Right kidney (tissue), 9 donors: Measurements from ENCODE around the gene TRIM54.

Experiments used
- DNase-seq: peaks from one replicate; pipeline ENCODE4 v3.0.0-alpha.2; 2016
- long read RNA-seq, 8 donors: transcript quantifications; one replicate each; lab custom pipeline, GENCODE V29; 2026

The TRIM54 gene, protein sequence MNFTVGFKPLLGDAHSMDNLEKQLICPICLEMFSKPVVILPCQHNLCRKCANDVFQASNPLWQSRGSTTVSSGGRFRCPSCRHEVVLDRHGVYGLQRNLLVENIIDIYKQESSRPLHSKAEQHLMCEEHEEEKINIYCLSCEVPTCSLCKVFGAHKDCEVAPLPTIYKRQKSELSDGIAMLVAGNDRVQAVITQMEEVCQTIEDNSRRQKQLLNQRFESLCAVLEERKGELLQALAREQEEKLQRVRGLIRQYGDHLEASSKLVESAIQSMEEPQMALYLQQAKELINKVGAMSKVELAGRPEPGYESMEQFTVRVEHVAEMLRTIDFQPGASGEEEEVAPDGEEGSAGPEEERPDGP
- long read RNA-seq, donor 1, result 0 reads
- long read RNA-seq, donor 2, result 0 reads
- long read RNA-seq, donor 3, partial matches to known transcripts, result 0 of 1 reads
- long read RNA-seq, donor 3, other reads (novel, unspliced or antisense), result 0 of 1 reads
- long read RNA-seq, donor 4, result 0 reads
- long read RNA-seq, donor 5, partial matches to known transcripts, result 0 of 1 reads
- long read RNA-seq, donor 5, other reads (novel, unspliced or antisense), result 0 of 1 reads
- long read RNA-seq, donor 6, partial matches to known transcripts, result 0 of 1 reads
- long read RNA-seq, donor 6, other reads (novel, unspliced or antisense), result 0 of 1 reads
- long read RNA-seq, donor 7, result 0 reads
- long read RNA-seq, donor 8, result 0 reads

DNA sequence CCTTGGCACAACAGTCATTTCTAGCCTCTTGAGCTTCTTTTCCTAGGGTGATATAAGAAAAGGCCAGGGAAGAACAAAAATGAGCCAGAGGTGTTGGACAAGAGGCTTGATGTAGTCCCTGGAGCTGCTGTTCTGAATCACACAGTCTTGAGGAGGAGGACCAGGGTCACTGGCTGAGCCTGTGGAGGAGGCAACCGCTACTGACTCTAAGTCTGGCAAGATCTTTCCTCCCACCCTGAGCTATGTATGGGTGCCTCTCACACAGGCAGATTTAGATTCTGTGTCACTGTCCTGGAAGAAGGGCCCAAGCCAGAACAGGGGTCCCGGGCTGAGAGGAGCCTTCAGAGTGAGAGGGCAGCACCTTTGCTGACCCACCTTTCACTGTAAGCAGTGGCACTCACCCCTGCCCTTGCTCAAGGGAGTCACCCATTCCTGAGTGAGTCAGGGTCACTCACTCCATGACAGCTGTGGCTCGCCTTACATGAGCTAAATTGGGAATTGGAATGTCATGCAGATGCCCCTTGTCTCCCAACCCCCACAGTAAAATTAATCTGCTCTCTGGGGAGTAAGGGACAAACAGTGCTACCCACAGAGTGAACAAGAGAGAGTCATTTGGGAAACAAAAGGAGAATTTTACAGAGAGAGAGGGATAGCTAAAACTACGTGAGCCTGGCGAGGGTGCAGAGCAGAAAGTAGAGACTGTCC is at the start of gene TRIM54:
TSS of gene TRIM54 (plus strand) at position 575 of the 705 bp plus-strand sequence. CDS start 303 bp downstream, outside the sequence.
- DNase-seq, result peak; percentile 51

DNA sequence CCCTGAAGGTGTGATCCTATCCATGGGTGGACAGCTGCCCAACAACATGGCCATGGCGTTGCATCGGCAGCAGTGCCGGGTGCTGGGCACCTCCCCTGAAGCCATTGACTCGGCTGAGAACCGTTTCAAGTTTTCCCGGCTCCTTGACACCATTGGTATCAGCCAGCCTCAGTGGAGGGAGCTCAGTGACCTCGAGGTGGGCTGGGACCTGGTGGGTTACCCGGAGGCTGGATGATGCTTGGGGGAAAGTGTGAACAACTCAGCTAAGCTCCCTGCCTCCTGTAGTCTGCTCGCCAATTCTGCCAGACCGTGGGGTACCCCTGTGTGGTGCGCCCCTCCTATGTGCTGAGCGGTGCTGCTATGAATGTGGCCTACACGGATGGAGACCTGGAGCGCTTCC is 48.9 kb upstream of the TRIM54 start:
- no peak for DNase-seq

- DNase-seq, result no peak
Measured at GRCh38 chr2:27236136-27236535, 46.1 kb upstream of the TRIM54 start.

- DNase-seq, result no peak
Measured at GRCh38 chr2:27236626-27237025, 45.6 kb upstream of the TRIM54 start.

GRCh38 chr2:27237341-27237945 is 44.8 kb upstream of the TRIM54 start:
- DNase-seq, result no peak

DNA sequence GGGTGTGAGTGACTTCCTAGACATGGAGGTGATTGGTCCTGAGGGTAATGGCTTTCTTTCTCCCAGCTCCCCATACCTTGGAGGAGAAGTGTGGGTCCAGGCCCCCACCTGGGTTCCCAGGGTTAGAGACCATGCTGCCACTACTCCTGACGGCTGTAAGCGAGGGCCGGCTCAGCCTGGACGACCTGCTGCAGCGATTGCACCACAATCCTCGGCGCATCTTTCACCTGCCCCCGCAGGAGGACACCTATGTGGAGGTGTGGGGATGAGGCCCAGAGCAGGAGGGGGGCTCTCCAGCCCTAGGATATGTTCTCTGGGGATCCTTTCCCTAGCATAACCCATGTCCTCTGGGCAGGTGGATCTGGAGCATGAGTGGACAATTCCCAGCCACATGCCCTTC is 43.3 kb upstream of the TRIM54 start:
- no peak for DNase-seq

DNA sequence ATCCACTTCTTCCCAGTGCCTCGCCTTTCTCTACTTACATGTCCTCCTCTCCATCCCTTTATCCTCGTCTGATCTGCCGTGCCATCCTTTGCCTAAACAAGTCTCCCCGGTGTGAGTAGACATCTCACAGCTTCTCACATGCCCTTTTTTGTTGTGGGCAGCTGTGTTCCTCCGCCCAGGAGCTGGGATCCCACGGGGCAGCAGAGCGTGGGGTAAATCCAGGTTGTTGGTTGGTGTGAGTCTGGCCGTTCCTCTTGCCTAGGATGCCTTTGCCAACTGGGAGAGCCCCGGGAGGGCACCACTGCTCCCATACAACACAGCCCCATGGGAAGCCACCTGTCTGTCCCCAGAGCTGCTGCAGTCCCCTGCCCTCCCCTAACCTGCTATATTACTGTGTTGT is 41.8 kb upstream of the TRIM54 start:
- DNase-seq, result no peak

- no peak for DNase-seq
Measured at GRCh38 chr2:27241761-27242613, 40.2 kb upstream of the TRIM54 start.

DNA sequence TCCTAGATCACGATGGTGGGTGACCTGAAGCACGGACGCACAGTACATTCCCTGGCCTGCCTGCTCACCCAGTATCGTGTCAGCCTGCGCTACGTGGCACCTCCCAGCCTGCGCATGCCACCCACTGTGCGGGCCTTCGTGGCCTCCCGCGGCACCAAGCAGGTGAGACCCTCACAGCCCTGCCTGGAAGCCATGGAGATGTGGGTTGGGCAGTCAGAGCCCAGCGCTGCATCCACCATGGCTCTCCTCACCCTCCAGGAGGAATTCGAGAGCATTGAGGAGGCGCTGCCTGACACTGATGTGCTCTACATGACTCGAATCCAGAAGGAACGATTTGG is 39.6 kb upstream of the TRIM54 start:
- no peak for DNase-seq

DNA sequence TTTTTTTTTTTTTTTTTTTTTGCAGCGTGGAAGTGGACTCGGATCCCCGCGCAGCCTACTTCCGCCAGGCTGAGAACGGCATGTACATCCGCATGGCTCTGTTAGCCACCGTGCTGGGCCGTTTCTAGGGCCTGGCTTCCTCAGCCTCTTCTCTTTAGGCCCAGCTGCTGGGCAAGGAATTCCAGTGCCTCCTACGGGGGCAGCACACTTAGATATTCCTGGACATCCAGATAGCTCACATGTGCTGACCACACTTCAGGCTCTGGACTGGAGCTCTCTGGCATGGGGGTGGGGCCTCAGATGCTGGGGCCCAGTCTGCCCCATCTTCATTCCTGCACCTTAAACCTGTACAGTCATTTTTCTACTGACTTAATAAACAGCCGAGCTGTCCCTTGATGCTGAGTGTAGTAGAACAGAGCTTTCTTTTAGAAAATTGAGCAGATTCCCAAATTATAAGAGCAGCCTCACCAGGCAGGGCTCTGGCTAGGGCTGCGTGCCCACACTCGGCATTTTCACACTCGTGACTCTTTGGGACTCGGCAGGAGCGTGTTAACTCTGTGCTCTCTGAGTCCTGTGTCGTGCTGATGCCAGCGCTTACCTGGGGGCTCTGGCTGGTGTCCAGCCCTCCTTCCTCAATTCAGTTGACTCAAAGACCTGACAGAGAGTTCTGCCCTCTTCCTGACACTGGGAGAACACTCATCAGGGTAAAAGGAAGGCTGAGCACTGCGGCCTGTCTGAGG is 38.7 kb upstream of the TRIM54 start:
- DNase-seq, result no peak

DNA sequence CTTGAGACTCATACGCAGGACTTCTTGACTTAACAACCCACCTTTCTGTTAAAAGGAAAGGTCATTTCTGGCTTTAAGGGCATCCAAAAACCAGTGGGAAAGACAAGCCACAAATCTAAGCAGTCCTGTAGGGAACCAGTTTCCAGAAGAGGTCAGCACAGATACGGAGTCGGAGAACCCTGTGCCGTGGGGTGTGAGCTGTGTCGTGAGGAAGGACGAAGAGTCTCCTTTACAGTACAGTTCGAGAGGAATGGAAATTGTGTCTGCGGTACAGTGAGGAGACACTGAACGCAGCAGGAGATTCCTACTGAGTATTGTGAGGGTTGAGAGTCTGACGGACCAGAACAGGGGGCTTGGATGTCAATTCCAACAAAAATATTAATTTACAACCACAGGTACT is 37.1 kb upstream of the TRIM54 start:
- DNase-seq, result no peak

DNA sequence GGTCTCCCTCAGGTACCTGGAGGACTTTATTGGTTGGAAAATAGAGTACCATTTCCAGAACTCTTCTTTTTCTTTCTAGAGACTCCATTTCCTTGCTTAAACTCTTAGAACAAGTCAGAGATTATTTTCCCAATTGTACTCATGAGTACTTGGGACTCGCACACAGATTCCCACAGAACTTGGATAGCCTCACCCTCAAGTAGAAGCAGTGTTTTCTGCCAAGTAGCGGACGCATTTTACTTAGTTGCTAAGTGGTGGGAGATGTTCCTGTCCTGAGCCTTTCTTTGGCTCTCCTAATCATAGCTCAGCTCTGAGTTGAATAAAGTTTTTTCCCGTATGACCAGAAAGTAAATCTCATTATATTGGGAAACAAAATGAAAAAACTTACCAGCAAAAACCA is 36.6 kb upstream of the TRIM54 start:
- no peak for DNase-seq

DNA sequence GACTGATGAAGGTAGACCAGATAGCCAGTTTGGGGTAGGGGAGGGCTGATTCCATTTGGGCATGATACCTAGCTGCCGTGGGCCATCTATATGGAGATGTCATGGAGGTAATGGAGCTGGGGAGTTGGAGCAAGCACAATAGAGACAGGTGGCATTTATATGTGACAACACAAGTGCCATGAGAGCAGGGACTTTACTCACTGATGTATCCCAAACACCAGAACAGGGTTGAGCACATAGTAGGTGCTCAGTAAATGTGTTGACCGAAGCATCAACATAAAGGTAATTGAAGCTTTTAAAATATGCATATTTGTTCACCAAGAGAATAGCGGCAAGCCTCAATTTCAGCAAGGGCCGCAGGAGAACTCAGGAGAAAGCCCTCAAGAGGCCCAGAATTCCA is 34.3 kb upstream of the TRIM54 start:
- DNase-seq, result no peak

DNA sequence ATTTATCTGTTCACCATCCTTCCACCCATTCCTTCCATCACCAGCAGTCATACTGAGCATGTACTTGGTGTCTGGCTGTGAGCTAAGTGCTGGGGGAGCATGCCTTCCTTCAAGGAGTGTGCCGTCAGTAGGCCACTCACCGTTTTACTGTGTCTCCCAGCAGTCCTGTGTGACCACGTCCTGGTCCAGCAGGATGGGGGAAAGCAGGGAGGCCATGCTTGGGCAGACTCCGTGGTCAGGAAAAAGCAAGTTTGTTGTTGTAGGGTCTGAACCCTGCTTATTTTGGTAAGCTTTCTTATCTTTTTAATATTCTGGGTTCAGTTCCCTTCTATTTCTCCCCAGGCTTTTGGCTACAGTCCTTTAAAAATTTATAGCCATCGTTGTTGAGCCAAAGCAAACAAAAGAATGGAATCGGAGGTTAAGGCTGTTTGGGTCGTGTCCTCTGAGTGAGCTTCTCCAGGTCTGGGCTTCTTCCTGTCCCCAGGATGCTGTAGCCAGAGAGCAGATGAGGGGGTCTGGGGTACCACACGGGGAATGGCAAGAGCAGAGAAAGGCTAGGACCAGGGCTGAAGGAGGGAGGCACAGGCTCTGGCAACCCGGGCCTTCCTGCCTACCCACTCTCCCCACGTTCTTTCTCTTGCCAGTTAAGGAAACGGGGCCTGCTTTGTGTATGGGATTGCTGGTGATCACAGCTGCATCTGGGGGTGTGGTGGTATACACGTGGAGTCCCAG is 32.9 kb upstream of the TRIM54 start:
- DNase-seq, result no peak

DNA sequence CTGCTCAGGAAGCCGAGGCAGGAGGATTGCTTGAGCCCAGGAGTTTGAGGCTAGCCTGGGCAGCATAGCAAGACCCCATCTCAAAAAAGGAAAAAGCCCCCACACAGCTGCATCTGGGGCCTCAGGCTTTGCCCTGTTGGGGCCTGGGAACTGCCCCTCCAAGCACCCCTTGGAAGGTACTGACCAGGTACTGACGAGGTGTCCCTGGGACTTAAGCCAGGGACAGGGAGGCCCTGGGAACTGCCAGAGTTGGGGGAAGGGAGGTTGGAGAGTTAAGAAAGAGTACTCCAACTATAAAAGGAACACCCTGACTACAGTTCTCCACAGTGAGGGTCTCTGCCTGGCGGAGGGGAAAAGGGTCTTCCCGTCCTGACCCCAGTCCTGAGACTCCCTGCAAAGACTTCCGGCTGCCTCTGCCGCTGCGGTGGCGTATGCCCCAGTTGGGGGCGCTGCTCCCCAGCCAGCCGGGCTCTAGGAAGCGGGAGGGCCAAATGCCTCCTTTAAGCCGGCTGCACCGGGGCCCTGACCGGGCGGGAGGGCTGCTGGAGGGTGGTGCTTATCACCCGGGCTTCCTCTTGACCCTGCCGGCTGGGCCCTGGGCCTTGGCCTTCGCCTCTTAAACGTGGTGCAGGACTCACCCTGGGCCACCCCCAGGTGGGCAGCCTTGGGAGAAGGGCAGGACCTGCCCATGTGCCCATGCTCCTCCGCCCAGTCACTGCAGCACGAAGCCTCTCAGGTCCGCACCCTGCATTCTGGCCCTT is 32.2 kb upstream of the TRIM54 start:
- peak; percentile 68 for DNase-seq

DNA sequence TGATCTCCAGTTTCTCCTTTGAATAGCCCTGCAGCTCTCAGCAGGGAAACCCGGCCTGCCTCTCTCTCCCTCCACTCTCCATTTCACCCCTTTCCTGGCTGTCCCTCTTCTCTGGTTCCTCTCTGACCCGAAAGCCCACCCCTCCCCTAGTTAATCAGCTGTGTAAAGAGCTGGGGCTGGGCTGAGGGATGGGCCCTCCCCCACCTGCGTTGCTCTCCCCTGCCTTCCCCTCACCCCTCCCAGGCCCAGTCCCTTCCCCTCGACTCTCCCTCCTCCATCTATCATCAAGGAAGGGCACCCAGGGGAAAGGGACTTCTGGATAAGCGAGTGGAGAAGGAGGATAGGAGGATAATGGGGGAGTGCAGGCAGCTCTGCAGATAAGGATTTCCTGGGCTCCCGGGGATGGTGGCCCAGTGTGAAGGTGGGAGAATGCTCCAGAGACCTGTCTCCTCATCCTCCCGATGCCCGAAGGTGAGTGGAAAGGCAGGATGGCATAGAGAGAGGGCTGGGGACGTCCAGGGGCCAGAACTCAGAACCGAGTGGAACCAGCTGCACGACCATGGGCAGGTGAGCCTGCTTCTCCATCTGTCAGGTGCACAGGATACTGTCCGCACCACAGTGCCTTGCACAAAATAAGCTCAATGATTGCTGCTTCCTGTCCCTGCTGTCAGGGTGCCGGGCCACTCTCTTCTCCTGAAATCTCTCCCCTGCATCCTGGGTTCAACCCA is 31.4 kb upstream of the TRIM54 start:
- peak; percentile 20 for DNase-seq

GRCh38 chr2:27251766-27252165 is 30.5 kb upstream of the TRIM54 start:
- peak; percentile 35 for DNase-seq

DNA sequence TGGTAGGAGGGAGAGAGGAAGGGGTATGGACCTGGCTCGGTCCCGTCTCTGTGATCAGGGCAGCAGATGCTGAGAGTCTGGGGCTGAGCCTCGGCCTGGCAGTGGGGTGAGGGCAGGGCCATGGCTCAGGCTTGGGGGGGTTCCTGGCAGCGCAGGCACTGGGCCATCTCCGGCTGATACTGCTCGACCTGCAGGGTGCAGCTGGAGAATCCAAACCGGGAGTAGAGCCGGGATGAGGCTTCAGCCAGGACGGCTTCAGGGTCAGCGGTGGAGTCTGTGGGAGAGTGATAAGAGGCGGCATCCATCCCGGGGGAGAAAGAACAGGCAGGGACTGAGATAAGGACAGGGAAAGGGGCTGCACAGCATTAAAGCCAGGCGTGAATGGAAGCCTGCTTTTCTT is 27.0 kb upstream of the TRIM54 start:
- DNase-seq, result no peak

- no peak for DNase-seq
Measured at GRCh38 chr2:27255660-27256059, 26.6 kb upstream of the TRIM54 start.
